ENCODE results near the gene DACH1.

DACH1 gene

GRCh38 chr13:71499944-71500514, 367.0 kb downstream of the DACH1 start:
- Mint-ChIP-seq H3K4me1 (ENCODE audit: low read depth) (no peaks in the 10 kb centered on the region), H3K27me3 (no peaks in the 10 kb centered on the region), H3K36me3 (ENCODE audit: low read depth) (no peaks in the 10 kb centered on the region), H3K4me3 (no peak overlapping the region), H3K27ac (no peak overlapping the region), H3K9me3 (no peaks in the 10 kb centered on the region)
- no peak for DNase-seq

GRCh38 chr13:71499235-71499634, 367.8 kb downstream of the DACH1 start:
- H3K27ac Mint-ChIP-seq = no peak overlapping the region
- no peaks in the 10 kb centered on the region for H3K27me3 Mint-ChIP-seq
- no peak overlapping the region for H3K4me3 Mint-ChIP-seq
- no peaks in the 10 kb centered on the region for H3K9me3 Mint-ChIP-seq
- no peak for DNase-seq
- no peaks in the 10 kb centered on the region for H3K4me1 Mint-ChIP-seq (ENCODE audit: low read depth)
- H3K36me3 Mint-ChIP-seq (ENCODE audit: low read depth) = no peaks in the 10 kb centered on the region

DNA sequence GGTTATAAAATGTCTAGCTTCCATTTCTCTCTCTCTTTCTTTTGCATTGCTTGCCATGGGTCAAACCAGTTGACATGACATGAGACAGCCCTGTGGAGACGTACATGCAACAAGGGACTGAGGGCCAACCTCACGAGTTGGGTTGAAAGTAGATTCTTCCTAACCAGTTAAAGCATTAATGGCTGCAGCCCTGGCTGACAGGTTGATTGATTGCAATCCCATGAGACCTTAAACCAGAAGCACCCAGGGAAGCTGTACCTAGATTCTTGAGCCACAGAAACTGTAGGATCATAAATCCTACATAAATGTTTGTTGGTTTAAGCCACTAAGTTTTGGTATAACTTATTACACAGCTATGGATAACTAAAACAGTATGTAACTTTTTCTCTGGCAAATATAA, 373.8 kb downstream of the DACH1 start:
- no peak overlapping the region for H3K27ac Mint-ChIP-seq
- H3K4me3 Mint-ChIP-seq = no peak overlapping the region
- H3K36me3 Mint-ChIP-seq (ENCODE audit: low read depth) = no peaks in the 10 kb centered on the region
- no peaks in the 10 kb centered on the region for H3K9me3 Mint-ChIP-seq
- no peak for DNase-seq
- H3K4me1 Mint-ChIP-seq (ENCODE audit: low read depth) = no peaks in the 10 kb centered on the region
- H3K27me3 Mint-ChIP-seq = no peaks in the 10 kb centered on the region

DNA sequence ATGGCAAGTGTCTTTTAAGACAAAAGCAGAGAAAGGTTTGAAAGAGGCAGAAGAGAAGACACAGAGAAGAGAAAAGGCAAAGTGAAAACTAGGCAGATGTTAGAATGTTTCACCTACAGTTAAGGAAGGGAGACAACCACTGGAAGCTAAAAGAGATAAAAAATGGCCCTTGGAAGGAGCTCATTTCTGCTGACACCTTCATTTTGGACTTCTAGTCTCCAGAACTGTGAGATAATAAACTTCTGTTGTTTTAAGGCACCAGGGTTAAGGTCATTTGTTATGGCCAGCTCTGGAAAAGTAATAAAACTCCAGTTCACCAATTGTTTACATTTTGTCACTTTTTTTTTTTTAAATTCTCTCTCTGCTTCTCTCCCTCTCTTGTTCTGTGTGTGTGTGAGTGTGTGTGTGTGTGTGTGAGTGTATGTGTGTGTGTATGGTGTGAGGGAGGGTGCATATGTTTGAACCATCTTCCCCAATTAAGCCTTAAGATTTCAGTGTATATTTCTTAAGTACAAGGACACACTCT, 374.6 kb downstream of the DACH1 start:
- DNase-seq = no peak
- Mint-ChIP-seq H3K27ac (no peak overlapping the region), H3K27me3 (no peaks in the 10 kb centered on the region), H3K4me1 (ENCODE audit: low read depth) (no peaks in the 10 kb centered on the region), H3K36me3 (ENCODE audit: low read depth) (no peaks in the 10 kb centered on the region), H3K4me3 (no peak overlapping the region), H3K9me3 (no peaks in the 10 kb centered on the region)

GRCh38 chr13:71491010-71491409, 376.0 kb downstream of the DACH1 start:
- H3K4me1 Mint-ChIP-seq (ENCODE audit: low read depth) = no peaks in the 10 kb centered on the region
- H3K27ac Mint-ChIP-seq = no peak overlapping the region
- H3K27me3 Mint-ChIP-seq = no peaks in the 10 kb centered on the region
- H3K4me3 Mint-ChIP-seq = no peak overlapping the region
- no peaks in the 10 kb centered on the region for H3K9me3 Mint-ChIP-seq
- H3K36me3 Mint-ChIP-seq (ENCODE audit: low read depth) = no peaks in the 10 kb centered on the region
- no peak for DNase-seq

DNA sequence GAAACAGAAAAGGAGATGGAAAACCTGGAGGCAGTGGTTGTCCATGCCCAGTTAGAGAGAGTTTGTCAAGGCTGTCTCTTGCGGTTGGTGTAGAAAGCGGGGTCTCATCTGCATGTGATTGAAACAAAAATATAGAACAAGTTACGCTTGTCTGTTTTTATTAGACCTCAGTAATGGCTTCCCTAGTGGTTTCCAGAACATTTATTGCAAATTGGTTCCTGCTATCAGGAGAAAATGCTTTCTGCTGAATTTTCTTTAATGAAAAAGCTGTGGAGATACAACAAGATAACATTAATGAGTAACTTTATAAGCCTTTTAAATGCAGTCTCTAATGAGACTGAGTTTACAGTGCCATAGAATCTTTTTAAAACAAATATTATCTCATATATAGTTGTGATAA, 378.0 kb downstream of the DACH1 start:
- no peaks in the 10 kb centered on the region for H3K9me3 Mint-ChIP-seq
- no peaks in the 10 kb centered on the region for H3K4me1 Mint-ChIP-seq (ENCODE audit: low read depth)
- H3K36me3 Mint-ChIP-seq (ENCODE audit: low read depth) = no peaks in the 10 kb centered on the region
- H3K4me3 Mint-ChIP-seq = no peak overlapping the region
- no peak for DNase-seq
- no peaks in the 10 kb centered on the region for H3K27me3 Mint-ChIP-seq
- H3K27ac Mint-ChIP-seq = no peak overlapping the region

DNA sequence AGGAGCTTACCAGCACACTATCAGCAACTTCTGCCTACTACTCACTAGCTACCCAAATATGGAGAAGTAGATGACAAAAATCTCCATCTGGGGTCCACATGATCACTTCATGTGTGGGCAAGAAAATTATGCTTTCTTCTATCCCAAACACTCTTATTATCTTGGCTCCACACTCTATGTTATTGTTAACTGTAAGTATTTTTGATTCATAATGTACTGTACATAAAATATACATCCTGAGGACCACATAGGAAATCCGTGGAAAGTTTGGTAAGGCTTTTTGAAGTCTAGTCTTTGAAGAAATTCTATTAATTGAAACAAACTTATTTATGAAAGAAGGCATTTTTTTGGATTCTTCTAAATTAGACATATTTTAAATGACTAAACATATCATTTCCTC, 378.8 kb downstream of the DACH1 start:
- Mint-ChIP-seq H3K9me3 (no peaks in the 10 kb centered on the region), H3K4me3 (no peak overlapping the region), H3K27ac (no peak overlapping the region), H3K27me3 (no peaks in the 10 kb centered on the region), H3K36me3 (ENCODE audit: low read depth) (no peaks in the 10 kb centered on the region), H3K4me1 (ENCODE audit: low read depth) (no peaks in the 10 kb centered on the region)
- no peak for DNase-seq

- H3K4me3 Mint-ChIP-seq = no peak overlapping the region
- H3K9me3 Mint-ChIP-seq = no peaks in the 10 kb centered on the region
- H3K27me3 Mint-ChIP-seq = no peaks in the 10 kb centered on the region
- no peak for DNase-seq
- no peaks in the 10 kb centered on the region for H3K36me3 Mint-ChIP-seq (ENCODE audit: low read depth)
- H3K27ac Mint-ChIP-seq = no peak overlapping the region
- H3K4me1 Mint-ChIP-seq (ENCODE audit: low read depth) = no peaks in the 10 kb centered on the region
Observed at GRCh38 chr13:71485913-71486312, 381.1 kb downstream of the DACH1 start.

- Mint-ChIP-seq H3K4me1 (ENCODE audit: low read depth) (no peaks in the 10 kb centered on the region), H3K27me3 (no peaks in the 10 kb centered on the region), H3K9me3 (no peaks in the 10 kb centered on the region), H3K36me3 (ENCODE audit: low read depth) (no peaks in the 10 kb centered on the region), H3K27ac (no peak overlapping the region), H3K4me3 (no peak overlapping the region)
- DNase-seq = no peak
Observed at GRCh38 chr13:71483733-71484132, 383.3 kb downstream of the DACH1 start.

GRCh38 chr13:71481501-71481900, 385.5 kb downstream of the DACH1 start:
- no peaks in the 10 kb centered on the region for H3K9me3 Mint-ChIP-seq
- DNase-seq = no peak
- no peaks in the 10 kb centered on the region for H3K27me3 Mint-ChIP-seq
- no peaks in the 10 kb centered on the region for H3K4me1 Mint-ChIP-seq (ENCODE audit: low read depth)
- no peaks in the 10 kb centered on the region for H3K36me3 Mint-ChIP-seq (ENCODE audit: low read depth)
- no peak overlapping the region for H3K4me3 Mint-ChIP-seq
- H3K27ac Mint-ChIP-seq = no peak overlapping the region

DNA sequence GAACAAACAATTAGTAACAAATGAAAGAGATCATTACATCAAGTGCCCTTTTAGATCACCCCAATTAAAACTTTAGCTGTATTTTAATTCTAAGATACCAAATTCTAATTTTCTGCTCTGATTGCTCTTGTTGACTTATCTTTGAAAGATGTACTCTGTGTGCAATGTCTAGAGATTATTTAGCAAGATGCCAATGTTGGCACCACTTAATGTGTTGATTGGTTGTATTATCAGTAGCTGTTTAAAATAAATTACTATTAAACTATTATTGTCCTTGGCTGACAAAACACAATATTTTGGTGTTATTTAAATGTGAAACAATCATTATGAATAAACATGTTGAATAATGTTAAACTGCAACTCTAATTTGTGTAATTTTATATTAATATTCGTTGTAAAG, 386.0 kb downstream of the DACH1 start:
- H3K36me3 Mint-ChIP-seq (ENCODE audit: low read depth) = no peaks in the 10 kb centered on the region
- H3K9me3 Mint-ChIP-seq = no peaks in the 10 kb centered on the region
- no peak overlapping the region for H3K4me3 Mint-ChIP-seq
- H3K4me1 Mint-ChIP-seq (ENCODE audit: low read depth) = no peaks in the 10 kb centered on the region
- H3K27ac Mint-ChIP-seq = no peak overlapping the region
- H3K27me3 Mint-ChIP-seq = no peaks in the 10 kb centered on the region
- DNase-seq = no peak

- no peak overlapping the region for H3K4me3 Mint-ChIP-seq
- no peaks in the 10 kb centered on the region for H3K27me3 Mint-ChIP-seq
- H3K4me1 Mint-ChIP-seq (ENCODE audit: low read depth) = no peaks in the 10 kb centered on the region
- no peaks in the 10 kb centered on the region for H3K9me3 Mint-ChIP-seq
- no peak for DNase-seq
- no peaks in the 10 kb centered on the region for H3K36me3 Mint-ChIP-seq (ENCODE audit: low read depth)
- no peak overlapping the region for H3K27ac Mint-ChIP-seq
Observed at GRCh38 chr13:71477735-71478134, 389.3 kb downstream of the DACH1 start.

DNA sequence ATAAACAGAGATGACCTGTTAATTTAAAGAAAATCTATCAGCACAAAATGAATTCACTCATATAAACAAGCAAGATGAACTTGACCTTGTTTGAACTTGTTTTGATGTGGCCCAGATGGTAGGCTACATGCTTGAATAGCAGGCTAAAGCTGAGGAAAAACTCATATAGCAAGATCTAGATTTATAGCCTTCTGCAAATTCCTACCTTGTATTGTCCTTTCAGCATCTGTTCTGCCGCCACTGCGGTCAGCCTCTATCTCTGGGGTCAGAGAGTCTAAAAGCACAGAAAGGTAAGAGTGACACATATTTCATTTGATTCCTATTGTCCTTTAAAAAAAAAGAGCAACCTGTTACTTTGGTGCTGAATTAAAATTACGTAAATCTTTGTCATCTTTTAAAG, 392.1 kb downstream of the DACH1 start:
- DNase-seq = no peak
- Mint-ChIP-seq H3K4me1 (ENCODE audit: low read depth) (no peaks in the 10 kb centered on the region), H3K27ac (no peak overlapping the region), H3K9me3 (no peaks in the 10 kb centered on the region), H3K36me3 (ENCODE audit: low read depth) (no peaks in the 10 kb centered on the region), H3K27me3 (no peaks in the 10 kb centered on the region), H3K4me3 (no peak overlapping the region)

- Mint-ChIP-seq H3K4me3 (no peak overlapping the region), H3K27me3 (no peaks in the 10 kb centered on the region), H3K4me1 (ENCODE audit: low read depth) (no peaks in the 10 kb centered on the region), H3K27ac (no peak overlapping the region), H3K36me3 (ENCODE audit: low read depth) (no peaks in the 10 kb centered on the region), H3K9me3 (no peaks in the 10 kb centered on the region)
- DNase-seq = no peak
Observed at GRCh38 chr13:71469626-71470025, 397.4 kb downstream of the DACH1 start.

DNA sequence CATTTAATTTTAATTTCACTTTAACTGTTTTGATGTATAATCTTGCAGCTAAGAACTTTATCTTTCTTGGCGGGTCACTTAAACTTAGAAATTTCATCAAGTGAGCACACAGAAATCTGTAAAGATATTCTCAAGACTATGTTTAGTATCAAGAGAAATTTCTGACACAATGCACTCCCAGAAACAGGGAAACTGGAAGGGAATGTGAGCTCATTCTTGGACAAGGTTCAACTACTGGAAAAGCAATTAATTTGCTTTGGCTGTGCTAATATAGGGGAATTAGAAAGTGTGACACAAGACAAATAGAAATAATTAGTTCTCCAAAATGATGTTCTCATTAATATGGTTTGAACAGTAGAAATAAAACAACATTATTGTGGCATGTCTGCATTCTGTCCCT, 402.3 kb downstream of the DACH1 start:
- DNase-seq = no peak
- Mint-ChIP-seq H3K27me3 (no peaks in the 10 kb centered on the region), H3K36me3 (ENCODE audit: low read depth) (no peaks in the 10 kb centered on the region), H3K4me1 (ENCODE audit: low read depth) (no peaks in the 10 kb centered on the region), H3K27ac (no peak overlapping the region), H3K4me3 (no peak overlapping the region), H3K9me3 (no peaks in the 10 kb centered on the region)

DNA sequence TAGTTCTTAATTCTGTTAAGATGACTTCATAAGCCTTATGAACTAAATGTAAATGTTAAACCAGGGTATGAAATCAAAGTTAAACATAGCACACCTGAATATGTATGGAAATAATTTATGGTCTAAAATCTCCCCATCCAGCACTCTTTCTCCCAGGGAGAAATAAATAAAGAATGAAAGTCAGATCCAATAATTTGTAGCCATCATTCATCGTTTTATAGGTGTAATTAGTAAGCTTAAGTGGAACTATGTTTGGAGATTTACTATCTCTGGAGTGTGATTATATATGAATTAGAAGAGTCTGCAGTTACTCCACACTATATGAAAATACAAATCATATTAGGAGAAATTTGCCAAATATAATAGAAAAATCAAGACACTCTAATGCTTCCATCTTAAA, 405.1 kb downstream of the DACH1 start:
- Mint-ChIP-seq H3K9me3 (no peaks in the 10 kb centered on the region), H3K4me3 (no peak overlapping the region), H3K27ac (no peak overlapping the region), H3K27me3 (no peaks in the 10 kb centered on the region), H3K36me3 (ENCODE audit: low read depth) (no peaks in the 10 kb centered on the region), H3K4me1 (ENCODE audit: low read depth) (no peaks in the 10 kb centered on the region)
- no peak for DNase-seq

Data from activated T-cell treated with anti-CD3 and anti-CD28 coated beads, Interleukin-2, amount 50 U/mL, for 24 hours (primary cell).